DOHH2 (cell line): ENCODE measurements around the gene EGFL8.

ENCODE experiments used
- H3F3A ChIP-seq: fragments of 200-600 bp; sonication (generic), shearing (Covaris generic); 2 replicates; pipeline ENCODE4 v1.6.0; 2016; ENCODE audit warnings: antibody characterized with exemption, mild to moderate bottlenecking; ENCODE audit not compliant: control insufficient read depth, insufficient read depth
- H3K27ac ChIP-seq: fragments of 200-600 bp; sonication (generic); 2 replicates; pipeline ENCODE4 v1.5.1; 2014; ENCODE audit warnings: low read depth, mild to moderate bottlenecking, low read length, moderate library complexity
- H3K27me3 ChIP-seq: fragments of 200-600 bp; sonication (generic); 2 replicates; pipeline ENCODE4 v1.6.1; 2014; ENCODE audit warnings: mild to moderate bottlenecking, low read length, mixed read lengths; ENCODE audit not compliant: control insufficient read depth
- H3K36me3 ChIP-seq: fragments of 200-600 bp; sonication (generic); 2 replicates; pipeline ENCODE4 v1.6.1; 2014; ENCODE audit warnings: mild to moderate bottlenecking, low read length, moderate library complexity, mixed read lengths; ENCODE audit not compliant: control insufficient read depth
- H3K4me1 ChIP-seq: fragments of 200-600 bp; sonication (generic); 2 replicates; pipeline ENCODE4 v1.6.1; 2014; ENCODE audit warnings: mild to moderate bottlenecking, low read length, mixed read lengths; ENCODE audit not compliant: control insufficient read depth
- H3K4me2 ChIP-seq: fragments of 200-600 bp; sonication (generic); 2 replicates; pipeline ENCODE4 v1.6.0; 2014; ENCODE audit warnings: mild to moderate bottlenecking, low read length, moderate library complexity
- H3K4me3 ChIP-seq: fragments of 200-600 bp; sonication (generic); 2 replicates; pipeline ENCODE4 v1.5.1; 2014; ENCODE audit warnings: mild to moderate bottlenecking, low read length, mixed read lengths
- H3K79me2 ChIP-seq: fragments of 200-600 bp; sonication (generic); 2 replicates; pipeline ENCODE4 v1.6.1; 2014; ENCODE audit warnings: mild to moderate bottlenecking, low read length, mixed read lengths; ENCODE audit not compliant: control insufficient read depth
- H3K9me2 ChIP-seq: fragments of 200-600 bp; sonication (generic); replicated peaks from 2 replicates; pipeline ENCODE4 v1.6.1; 2014; ENCODE audit warnings: mild to moderate bottlenecking, low read length, mixed read lengths; ENCODE audit not compliant: control insufficient read depth
- H3K9me3 ChIP-seq: fragments of 200-600 bp; sonication (generic); 2 replicates; pipeline ENCODE4 v1.6.1; 2014; ENCODE audit warnings: antibody characterized with exemption, low read length, mixed read lengths; ENCODE audit not compliant: control insufficient read depth, insufficient read depth
- H4K20me1 ChIP-seq: fragments of 200-600 bp; sonication (generic); 2 replicates; pipeline ENCODE4 v1.6.0; 2014; ENCODE audit warnings: low read depth, mild to moderate bottlenecking, antibody characterized with exemption, low read length, moderate library complexity; ENCODE audit not compliant: control insufficient read depth, insufficient read depth
- EZH2phosphoT487 ChIP-seq: fragments of 200-600 bp; sonication (generic); IDR thresholded peaks from 2 replicates; pipeline ENCODE4 v1.6.1; 2017; ENCODE audit warnings: borderline replicate concordance, mild to moderate bottlenecking, antibody characterized with exemption, low read length, moderate library complexity, mixed read lengths
- TF ChIP-seq, protein P1 (sequence below): fragments of 200-600 bp; sonication (generic); IDR thresholded peaks from one replicate; pipeline ENCODE4 v1.5.1; 2014; ENCODE audit warnings: antibody characterized with exemption, mild to moderate bottlenecking, low read depth, low read length; ENCODE audit not compliant: poor library complexity, severe bottlenecking

Gene EGFL8

DNA sequence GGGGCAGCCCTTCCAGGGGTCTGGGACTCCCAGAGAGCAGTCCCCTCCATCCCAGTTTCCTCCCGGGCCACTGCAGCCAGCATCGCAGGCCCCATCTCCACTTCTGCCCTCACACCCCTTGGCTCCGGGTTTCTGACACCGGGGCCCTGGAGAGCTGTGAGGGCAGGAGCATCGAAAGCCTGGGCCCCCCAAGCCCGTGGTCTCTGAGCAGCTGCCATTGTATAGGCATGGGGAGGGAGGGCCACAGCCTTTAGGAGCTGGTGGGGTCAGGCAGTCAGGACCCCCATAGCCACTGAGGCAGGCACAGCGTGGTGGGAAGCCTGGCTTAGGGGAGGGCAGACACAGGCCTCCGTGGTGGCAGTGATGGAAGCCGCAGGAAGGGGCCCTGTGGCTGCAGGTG, 37.8 kb downstream of the EGFL8 start:
- Histone ChIP-seq H3K36me3 (no peaks in the 10 kb centered on the region), H3K9me3 (no peaks in the 10 kb centered on the region), H3K27ac (no peak overlapping the region), H3K4me1 (peaks cover 11% of the 10 kb centered on the region), H3K9me2 (no peaks in the 10 kb centered on the region), H3K4me2 (no peak overlapping the region), H3K27me3 (no peaks in the 10 kb centered on the region), H3K79me2 (no peaks in the 10 kb centered on the region), H3K4me3 (no peak overlapping the region), H4K20me1 (no peaks in the 10 kb centered on the region), H3F3A (peaks cover 12% of the 10 kb centered on the region)
- TF ChIP-seq EZH2phosphoT487 = no peak
- TF ChIP-seq, protein P1, sequence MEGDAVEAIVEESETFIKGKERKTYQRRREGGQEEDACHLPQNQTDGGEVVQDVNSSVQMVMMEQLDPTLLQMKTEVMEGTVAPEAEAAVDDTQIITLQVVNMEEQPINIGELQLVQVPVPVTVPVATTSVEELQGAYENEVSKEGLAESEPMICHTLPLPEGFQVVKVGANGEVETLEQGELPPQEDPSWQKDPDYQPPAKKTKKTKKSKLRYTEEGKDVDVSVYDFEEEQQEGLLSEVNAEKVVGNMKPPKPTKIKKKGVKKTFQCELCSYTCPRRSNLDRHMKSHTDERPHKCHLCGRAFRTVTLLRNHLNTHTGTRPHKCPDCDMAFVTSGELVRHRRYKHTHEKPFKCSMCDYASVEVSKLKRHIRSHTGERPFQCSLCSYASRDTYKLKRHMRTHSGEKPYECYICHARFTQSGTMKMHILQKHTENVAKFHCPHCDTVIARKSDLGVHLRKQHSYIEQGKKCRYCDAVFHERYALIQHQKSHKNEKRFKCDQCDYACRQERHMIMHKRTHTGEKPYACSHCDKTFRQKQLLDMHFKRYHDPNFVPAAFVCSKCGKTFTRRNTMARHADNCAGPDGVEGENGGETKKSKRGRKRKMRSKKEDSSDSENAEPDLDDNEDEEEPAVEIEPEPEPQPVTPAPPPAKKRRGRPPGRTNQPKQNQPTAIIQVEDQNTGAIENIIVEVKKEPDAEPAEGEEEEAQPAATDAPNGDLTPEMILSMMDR = no peak

DNA sequence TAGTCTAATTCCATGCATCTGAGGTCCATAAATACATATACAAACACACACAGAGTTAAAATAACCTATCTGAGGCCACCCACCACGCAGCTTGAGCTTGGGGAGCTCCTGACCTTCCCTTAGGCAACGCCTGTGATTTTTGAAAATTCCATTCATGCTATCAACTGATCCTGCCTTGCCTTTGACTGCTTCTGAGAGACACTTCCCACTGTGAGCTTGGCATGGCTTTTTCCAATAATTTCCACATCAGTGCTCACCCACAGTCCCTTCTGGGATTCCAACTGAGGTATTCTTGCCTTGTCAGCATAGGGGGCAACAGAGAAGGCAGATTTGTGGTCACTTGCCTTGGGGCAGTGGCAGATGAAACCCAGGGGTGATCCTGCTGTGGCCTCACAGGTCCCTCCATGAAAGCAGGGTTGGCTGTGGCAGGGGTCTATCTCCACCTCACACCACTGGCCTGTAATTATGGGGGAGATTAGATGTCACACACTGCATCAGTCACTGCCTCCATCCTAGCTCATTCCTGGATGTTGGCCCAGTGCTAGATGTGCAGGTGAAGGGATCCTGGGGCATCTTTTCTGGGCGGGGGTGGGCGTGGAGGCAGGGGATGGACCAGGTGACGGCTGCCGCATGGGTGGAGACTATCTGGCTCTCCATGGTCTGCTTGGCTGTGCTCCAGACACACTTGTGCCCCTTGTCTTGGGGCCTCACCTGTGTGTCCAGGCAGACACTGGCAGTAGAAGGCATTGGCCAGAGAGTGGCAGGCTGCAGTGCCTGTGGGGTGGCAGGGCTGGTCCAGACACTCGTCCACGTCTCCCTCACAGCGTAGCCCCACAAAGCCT, 39.3 kb downstream of the EGFL8 start:
- Histone ChIP-seq H3K9me2 (no peaks in the 10 kb centered on the region), H3F3A (0 out of 2 replicates have a peak, but pooled peaks cover 3% of the 10 kb centered on the region), H3K4me1 (peaks cover 11% of the 10 kb centered on the region), H3K36me3 (no peaks in the 10 kb centered on the region), H3K9me3 (no peaks in the 10 kb centered on the region), H3K27ac (no peak overlapping the region), H3K4me3 (no peak overlapping the region), H3K79me2 (no peaks in the 10 kb centered on the region), H3K4me2 (no peak overlapping the region), H4K20me1 (no peaks in the 10 kb centered on the region), H3K27me3 (no peaks in the 10 kb centered on the region)
- TF ChIP-seq EZH2phosphoT487 = no peak
- TF ChIP-seq, protein P1 = no peak

DNA sequence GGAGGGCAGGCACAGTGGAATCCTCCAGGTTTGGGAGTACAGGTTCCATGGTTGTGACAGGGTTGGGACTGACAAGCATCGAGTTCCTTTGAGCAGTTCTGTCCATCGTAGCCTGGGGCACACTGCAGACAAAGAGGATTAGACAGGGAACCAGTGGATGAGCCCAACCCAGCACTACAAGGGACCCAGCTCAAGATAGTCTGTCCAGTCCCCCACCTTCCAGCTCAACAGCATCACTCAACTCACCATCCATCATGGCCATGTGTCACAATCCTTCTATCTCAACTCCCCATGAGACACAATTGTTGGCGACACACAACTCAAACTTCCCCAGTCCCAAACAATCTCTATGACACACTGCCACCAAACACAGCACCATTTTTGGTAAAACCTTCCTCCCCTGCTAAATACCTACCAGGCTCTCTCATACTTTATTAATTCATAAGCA, 39.9 kb downstream of the EGFL8 start:
- Histone ChIP-seq H3K27me3 (no peaks in the 10 kb centered on the region), H3K9me3 (no peaks in the 10 kb centered on the region), H3K36me3 (no peaks in the 10 kb centered on the region), H4K20me1 (no peaks in the 10 kb centered on the region), H3K79me2 (no peaks in the 10 kb centered on the region), H3K9me2 (no peaks in the 10 kb centered on the region), H3F3A (0 out of 2 replicates have a peak, but pooled peaks cover 3% of the 10 kb centered on the region), H3K4me3 (no peak overlapping the region), H3K4me1 (peaks cover 13% of the 10 kb centered on the region), H3K27ac (no peak overlapping the region), H3K4me2 (no peak overlapping the region)
- TF ChIP-seq, protein P1 = no peak
- no peak for TF ChIP-seq EZH2phosphoT487
